ENCODE measurements around the gene CEP290.

CEP290 gene

DNA sequence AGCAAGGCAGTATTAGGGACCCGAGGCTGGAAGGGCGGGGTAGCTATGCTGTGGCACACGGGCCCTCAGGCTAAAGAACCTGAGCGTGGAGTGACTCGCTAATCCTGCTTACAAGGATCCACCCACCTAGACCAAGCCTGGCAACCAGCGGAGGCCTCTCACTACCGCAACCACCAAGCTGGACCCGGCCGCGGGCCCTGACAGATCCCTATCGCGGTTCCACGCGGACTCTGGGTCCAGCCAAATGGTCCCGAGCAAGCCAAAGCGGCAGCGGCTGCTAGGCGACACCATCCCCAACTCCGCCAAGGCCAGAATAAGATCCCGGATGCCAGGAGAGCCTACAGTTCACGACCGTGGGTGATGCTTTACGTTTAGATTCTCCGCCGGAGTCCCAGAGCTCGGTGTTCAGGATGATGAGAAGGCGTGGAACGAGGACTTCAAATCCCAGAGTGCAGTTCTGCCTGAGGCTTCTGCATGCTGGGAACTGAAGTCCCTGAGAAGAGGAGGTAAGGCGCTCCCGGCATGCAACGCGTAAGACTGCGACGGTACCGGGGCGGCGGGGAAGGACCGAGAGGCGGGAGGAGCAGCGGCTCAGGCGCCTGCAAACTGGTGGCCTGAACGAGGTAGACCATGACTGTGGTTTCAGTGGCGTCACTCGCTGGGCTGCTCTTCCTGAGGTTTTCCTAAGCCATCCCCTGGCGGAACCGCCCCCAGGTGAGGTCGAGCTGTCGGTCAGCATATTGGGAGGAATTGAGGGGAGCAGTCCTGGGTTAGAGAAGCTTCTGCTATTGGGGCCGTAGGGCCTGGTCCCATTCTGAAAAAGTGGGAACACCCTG, at the start of gene CEP290, which contains the start of gene TMTC3:
TSS of gene CEP290 (minus strand) at position 315 of the 836 bp plus-strand sequence. CDS start 781 bp downstream, outside the sequence.
TSS of gene TMTC3 (plus strand) at position 534 of the 836 bp plus-strand sequence. CDS start 6,009 bp downstream, outside the sequence.
- Histone ChIP-seq H2AFZ (ENCODE audit: low read depth, low read length) (peak within 1 kb of the TSS; percentile 87), H3K4me1 (ENCODE audit: insufficient read depth, low read length) (peaks cover 39% of the 10 kb centered on the region), H3K36me3 (ENCODE audit: insufficient read depth, low read length) (peaks cover 12% of the 10 kb centered on the region), H3K4me3 (ENCODE audit: low read length) (peak within 1 kb of the TSS; percentile 88), H3K27me3 (ENCODE audit: insufficient read depth, low read length) (no peaks in the 10 kb centered on the region), H3K9me3 (ENCODE audit: low read length) (no peaks in the 10 kb centered on the region)

DNA sequence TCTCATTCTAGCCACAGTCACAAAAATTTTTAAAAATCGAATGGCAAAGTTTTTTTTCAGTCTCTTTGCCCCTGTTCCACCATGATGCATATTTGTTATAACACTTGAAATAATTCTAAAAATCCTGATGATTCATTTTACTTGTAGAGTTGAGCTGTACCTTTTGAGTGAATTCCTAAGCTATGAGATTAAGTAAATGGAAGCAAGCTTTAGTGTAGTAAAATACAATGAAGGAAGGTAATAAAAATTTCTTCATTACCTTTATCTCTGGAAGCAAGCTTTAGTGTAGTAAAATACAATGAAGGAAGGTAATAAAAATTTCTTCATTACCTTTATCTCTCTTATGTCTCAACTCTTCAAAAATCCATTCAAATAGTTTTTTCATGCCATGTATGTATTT, 46.3 kb upstream of the CEP290 start:
- no peaks in the 10 kb centered on the region for H3K27me3 ChIP-seq (ENCODE audit: insufficient read depth, low read length)
- peaks cover 9% of the 10 kb centered on the region for H3K9me3 ChIP-seq (ENCODE audit: low read length)
- peaks cover 19% of the 10 kb centered on the region for H3K36me3 ChIP-seq (ENCODE audit: insufficient read depth, low read length)
- H2AFZ ChIP-seq (ENCODE audit: low read depth, low read length) = no peak overlapping the region
- H3K4me1 ChIP-seq (ENCODE audit: insufficient read depth, low read length) = no peaks in the 10 kb centered on the region
- no peak overlapping the region for H3K4me3 ChIP-seq (ENCODE audit: low read length)

DNA sequence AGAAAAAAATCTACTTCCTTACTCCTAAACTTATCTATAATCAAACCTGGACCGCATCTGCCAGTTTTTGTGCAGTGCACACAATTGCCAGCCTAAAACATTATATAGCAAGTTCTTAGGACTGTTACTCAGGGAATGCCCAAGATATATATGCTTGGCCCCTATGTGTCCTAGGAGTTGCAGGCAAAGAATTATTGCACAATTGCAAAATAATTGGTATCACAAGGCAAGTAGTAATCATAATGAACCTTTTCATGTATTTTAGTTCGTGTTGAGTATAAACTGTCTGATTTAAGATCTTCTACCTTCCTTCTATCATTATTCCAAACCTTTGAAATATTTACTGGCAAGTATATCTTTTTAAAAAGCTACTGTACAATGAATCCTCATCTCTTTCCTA, 45.7 kb upstream of the CEP290 start:
- Histone ChIP-seq H3K27me3 (ENCODE audit: insufficient read depth, low read length) (no peaks in the 10 kb centered on the region), H2AFZ (ENCODE audit: low read depth, low read length) (no peak overlapping the region), H3K4me3 (ENCODE audit: low read length) (no peak overlapping the region), H3K9me3 (ENCODE audit: low read length) (peaks cover 9% of the 10 kb centered on the region), H3K4me1 (ENCODE audit: insufficient read depth, low read length) (no peaks in the 10 kb centered on the region), H3K36me3 (ENCODE audit: insufficient read depth, low read length) (peaks cover 19% of the 10 kb centered on the region)

- no peak overlapping the region for H3K4me3 ChIP-seq (ENCODE audit: low read length)
- no peak overlapping the region for H2AFZ ChIP-seq (ENCODE audit: low read depth, low read length)
- H3K9me3 ChIP-seq (ENCODE audit: low read length) = peaks cover 9% of the 10 kb centered on the region
- peaks cover 23% of the 10 kb centered on the region for H3K36me3 ChIP-seq (ENCODE audit: insufficient read depth, low read length)
- no peaks in the 10 kb centered on the region for H3K4me1 ChIP-seq (ENCODE audit: insufficient read depth, low read length)
- H3K27me3 ChIP-seq (ENCODE audit: insufficient read depth, low read length) = no peaks in the 10 kb centered on the region
These were observed 44.1 kb upstream of the CEP290 start for GRCh38 chr12:88185988-88186387.

DNA sequence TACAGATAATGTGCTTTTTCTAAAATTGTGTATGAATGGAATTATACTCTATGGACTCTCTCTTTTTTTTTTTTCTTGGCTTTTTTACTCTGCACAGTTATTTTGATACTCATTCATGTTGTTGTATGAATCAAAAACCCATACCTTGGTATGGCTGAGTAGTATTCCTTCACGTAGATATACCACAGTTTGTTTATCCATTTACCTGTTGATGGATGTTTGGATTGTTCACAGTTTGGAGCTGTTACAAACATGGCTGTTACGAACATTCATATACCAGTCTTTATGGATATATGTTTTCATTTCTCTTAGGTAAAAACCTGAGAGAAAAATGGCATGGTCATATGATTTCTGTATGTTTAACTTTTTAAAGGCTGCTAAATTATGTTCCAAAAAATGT, 43.4 kb upstream of the CEP290 start:
- peaks cover 9% of the 10 kb centered on the region for H3K9me3 ChIP-seq (ENCODE audit: low read length)
- H3K36me3 ChIP-seq (ENCODE audit: insufficient read depth, low read length) = peaks cover 22% of the 10 kb centered on the region
- H3K4me1 ChIP-seq (ENCODE audit: insufficient read depth, low read length) = no peaks in the 10 kb centered on the region
- H3K4me3 ChIP-seq (ENCODE audit: low read length) = no peak overlapping the region
- no peak overlapping the region for H2AFZ ChIP-seq (ENCODE audit: low read depth, low read length)
- no peaks in the 10 kb centered on the region for H3K27me3 ChIP-seq (ENCODE audit: insufficient read depth, low read length)

DNA sequence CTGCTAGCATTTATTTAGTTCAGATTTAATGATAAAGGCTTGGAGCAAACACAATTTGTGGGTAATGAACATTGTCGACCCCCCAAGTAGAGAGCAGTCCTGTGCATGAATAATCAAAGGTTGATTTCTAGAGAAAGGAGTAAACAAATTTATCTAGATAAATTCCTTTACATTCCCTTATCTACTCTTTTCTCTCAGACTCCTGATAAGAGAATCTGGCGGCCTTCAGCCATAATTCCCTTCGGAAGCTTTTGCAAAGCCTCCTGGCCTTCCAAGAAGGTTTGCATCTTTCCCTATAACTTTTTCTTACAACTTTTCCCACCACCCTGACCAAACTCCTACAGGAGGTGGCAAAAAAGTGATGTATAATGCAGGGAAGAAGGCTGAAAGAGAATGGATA, 42.3 kb upstream of the CEP290 start:
- Histone ChIP-seq H3K9me3 (ENCODE audit: low read length) (peaks cover 9% of the 10 kb centered on the region), H3K4me1 (ENCODE audit: insufficient read depth, low read length) (no peaks in the 10 kb centered on the region), H3K4me3 (ENCODE audit: low read length) (no peak overlapping the region), H3K36me3 (ENCODE audit: insufficient read depth, low read length) (peaks cover 27% of the 10 kb centered on the region), H2AFZ (ENCODE audit: low read depth, low read length) (no peak overlapping the region), H3K27me3 (ENCODE audit: insufficient read depth, low read length) (no peaks in the 10 kb centered on the region)

DNA sequence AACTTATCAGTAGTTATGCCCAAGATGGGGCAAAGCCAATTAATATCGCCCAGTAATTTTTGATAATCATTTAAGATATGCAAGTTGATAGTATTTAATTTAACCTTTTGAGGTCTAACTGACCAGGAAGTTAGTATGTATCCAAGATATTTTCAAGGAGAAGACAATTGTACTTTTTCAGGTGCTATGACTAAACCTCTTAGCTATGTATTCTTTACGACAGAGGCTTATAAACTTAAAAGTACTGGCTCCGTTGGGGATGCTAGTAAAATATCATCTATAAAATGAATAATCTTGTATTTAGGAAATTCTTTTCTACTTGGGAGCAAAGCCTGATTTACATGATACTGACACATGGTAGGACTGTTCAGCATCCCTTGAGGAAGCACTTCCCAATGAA, 40.5 kb upstream of the CEP290 start:
- no peak overlapping the region for H3K4me3 ChIP-seq (ENCODE audit: low read length)
- H3K4me1 ChIP-seq (ENCODE audit: insufficient read depth, low read length) = no peaks in the 10 kb centered on the region
- peaks cover 37% of the 10 kb centered on the region for H3K36me3 ChIP-seq (ENCODE audit: insufficient read depth, low read length)
- no peak overlapping the region for H2AFZ ChIP-seq (ENCODE audit: low read depth, low read length)
- no peaks in the 10 kb centered on the region for H3K27me3 ChIP-seq (ENCODE audit: insufficient read depth, low read length)
- H3K9me3 ChIP-seq (ENCODE audit: low read length) = peaks cover 9% of the 10 kb centered on the region

DNA sequence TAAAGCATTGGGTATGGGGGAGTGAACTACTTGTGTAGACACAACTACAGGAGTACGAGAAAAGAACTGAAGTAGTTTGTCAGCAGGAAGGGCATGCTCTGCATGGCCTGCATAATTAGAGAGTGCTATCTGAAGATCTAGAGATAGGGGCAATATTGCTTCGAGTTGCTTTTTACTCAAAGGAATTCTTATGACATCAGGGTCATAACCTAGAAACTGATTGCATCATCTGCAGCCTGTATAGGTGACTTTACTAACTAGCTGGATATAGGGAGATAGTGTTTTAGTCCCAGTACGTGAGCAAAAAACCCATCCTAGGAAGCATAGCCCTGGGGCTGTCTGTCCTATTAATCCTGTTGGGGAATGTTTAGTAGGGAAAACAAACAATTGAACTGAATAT, 40.0 kb upstream of the CEP290 start:
- peaks cover 9% of the 10 kb centered on the region for H3K9me3 ChIP-seq (ENCODE audit: low read length)
- no peak overlapping the region for H2AFZ ChIP-seq (ENCODE audit: low read depth, low read length)
- no peaks in the 10 kb centered on the region for H3K27me3 ChIP-seq (ENCODE audit: insufficient read depth, low read length)
- no peaks in the 10 kb centered on the region for H3K4me1 ChIP-seq (ENCODE audit: insufficient read depth, low read length)
- peaks cover 39% of the 10 kb centered on the region for H3K36me3 ChIP-seq (ENCODE audit: insufficient read depth, low read length)
- no peak overlapping the region for H3K4me3 ChIP-seq (ENCODE audit: low read length)

- H3K4me1 ChIP-seq (ENCODE audit: insufficient read depth, low read length) = no peaks in the 10 kb centered on the region
- peaks cover 51% of the 10 kb centered on the region for H3K36me3 ChIP-seq (ENCODE audit: insufficient read depth, low read length)
- H3K4me3 ChIP-seq (ENCODE audit: low read length) = no peak overlapping the region
- H3K27me3 ChIP-seq (ENCODE audit: insufficient read depth, low read length) = no peaks in the 10 kb centered on the region
- H3K9me3 ChIP-seq (ENCODE audit: low read length) = peaks cover 9% of the 10 kb centered on the region
- H2AFZ ChIP-seq (ENCODE audit: low read depth, low read length) = no peak overlapping the region
These were observed 37.6 kb upstream of the CEP290 start for GRCh38 chr12:88179436-88180014.

DNA sequence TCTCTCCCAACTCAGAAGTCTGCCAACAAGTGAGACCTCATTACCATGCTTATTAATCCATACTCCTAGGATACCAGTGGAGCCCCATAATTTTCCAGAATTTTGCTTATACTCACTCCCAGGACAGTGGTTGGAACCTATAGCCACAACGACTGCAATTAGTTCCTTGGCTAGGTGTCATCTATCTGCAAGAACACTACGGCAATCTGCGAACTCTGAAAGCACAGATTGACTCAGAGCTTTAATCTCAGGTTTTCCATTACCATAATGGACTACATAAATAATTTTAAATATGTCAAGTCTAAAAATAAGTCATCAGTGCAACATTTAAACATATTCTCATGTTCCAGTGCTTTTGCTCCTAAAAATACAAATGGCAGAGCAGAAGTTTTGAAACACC, 33.7 kb upstream of the CEP290 start:
- no peaks in the 10 kb centered on the region for H3K9me3 ChIP-seq (ENCODE audit: low read length)
- no peaks in the 10 kb centered on the region for H3K4me1 ChIP-seq (ENCODE audit: insufficient read depth, low read length)
- H2AFZ ChIP-seq (ENCODE audit: low read depth, low read length) = no peak overlapping the region
- H3K4me3 ChIP-seq (ENCODE audit: low read length) = no peak overlapping the region
- no peaks in the 10 kb centered on the region for H3K27me3 ChIP-seq (ENCODE audit: insufficient read depth, low read length)
- peaks cover 43% of the 10 kb centered on the region for H3K36me3 ChIP-seq (ENCODE audit: insufficient read depth, low read length)

DNA sequence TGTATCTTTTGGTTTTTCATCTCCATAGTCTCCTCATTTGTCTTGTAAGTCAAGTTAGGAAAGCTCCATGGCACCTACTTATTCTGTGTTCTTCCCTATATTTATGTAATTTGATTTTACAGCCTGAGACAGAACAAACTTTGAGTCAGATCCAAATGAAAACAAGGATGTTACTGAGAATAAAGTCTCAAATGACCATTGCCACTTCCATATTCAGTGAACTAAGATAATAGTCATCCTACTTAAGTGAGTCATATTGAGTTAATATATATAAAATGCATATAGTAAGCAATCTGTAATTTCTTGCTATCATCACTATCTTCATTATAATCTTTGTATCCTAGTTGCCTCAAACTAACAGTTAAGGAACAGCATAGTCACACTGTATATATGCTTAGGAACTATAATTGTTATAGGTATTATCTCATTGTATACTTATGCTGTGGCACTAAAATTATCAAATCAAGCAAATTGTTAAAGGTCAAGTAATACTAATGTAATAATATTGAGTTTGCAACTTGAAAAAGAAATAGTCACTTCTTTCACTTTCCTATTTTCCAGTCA, 31.0 kb upstream of the CEP290 start:
- H3K36me3 ChIP-seq (ENCODE audit: insufficient read depth, low read length) = peaks cover 36% of the 10 kb centered on the region
- H3K9me3 ChIP-seq (ENCODE audit: low read length) = no peaks in the 10 kb centered on the region
- no peaks in the 10 kb centered on the region for H3K27me3 ChIP-seq (ENCODE audit: insufficient read depth, low read length)
- no peaks in the 10 kb centered on the region for H3K4me1 ChIP-seq (ENCODE audit: insufficient read depth, low read length)
- no peak overlapping the region for H2AFZ ChIP-seq (ENCODE audit: low read depth, low read length)
- no peak overlapping the region for H3K4me3 ChIP-seq (ENCODE audit: low read length)

GRCh38 chr12:88167384-88167783, 25.5 kb upstream of the CEP290 start:
- Histone ChIP-seq H2AFZ (ENCODE audit: low read depth, low read length) (no peak overlapping the region), H3K36me3 (ENCODE audit: insufficient read depth, low read length) (peaks cover 42% of the 10 kb centered on the region), H3K9me3 (ENCODE audit: low read length) (no peaks in the 10 kb centered on the region), H3K27me3 (ENCODE audit: insufficient read depth, low read length) (no peaks in the 10 kb centered on the region), H3K4me3 (ENCODE audit: low read length) (no peak overlapping the region), H3K4me1 (ENCODE audit: insufficient read depth, low read length) (no peaks in the 10 kb centered on the region)

DNA sequence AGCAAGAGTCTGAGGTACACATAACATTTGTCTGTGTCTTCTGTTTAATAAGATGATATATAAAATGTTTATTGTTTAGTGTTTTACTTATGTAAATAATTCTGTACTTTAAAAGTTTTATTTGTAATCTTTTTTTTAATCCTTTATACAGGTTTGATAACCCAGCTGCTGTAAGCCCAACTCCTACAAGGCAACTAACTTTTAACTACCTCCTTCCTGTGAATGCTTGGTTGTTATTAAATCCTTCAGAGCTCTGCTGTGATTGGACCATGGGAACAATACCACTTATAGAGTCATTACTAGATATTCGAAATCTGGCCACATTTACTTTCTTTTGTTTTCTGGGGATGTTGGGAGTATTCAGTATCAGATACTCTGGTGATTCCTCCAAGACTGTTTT, 24.3 kb upstream of the CEP290 start:
- no peak overlapping the region for H2AFZ ChIP-seq (ENCODE audit: low read depth, low read length)
- H3K9me3 ChIP-seq (ENCODE audit: low read length) = no peaks in the 10 kb centered on the region
- no peaks in the 10 kb centered on the region for H3K27me3 ChIP-seq (ENCODE audit: insufficient read depth, low read length)
- H3K4me3 ChIP-seq (ENCODE audit: low read length) = no peak overlapping the region
- H3K4me1 ChIP-seq (ENCODE audit: insufficient read depth, low read length) = no peaks in the 10 kb centered on the region
- peaks cover 47% of the 10 kb centered on the region for H3K36me3 ChIP-seq (ENCODE audit: insufficient read depth, low read length)
